GM18868 (cell line): ENCODE measurements around the gene STARD9.
"Not testable (repeated sequence)": the region's sequence is repeated elsewhere in the genome, so short reads cannot be mapped to it uniquely, and the experiment has no call there.

ENCODE experiments used
- ATAC-seq: cut with Tn5 transposase; IDR thresholded peaks from one replicate; pipeline ENCODE4 v1.9.1; 2021; ENCODE audit warnings: mild to moderate bottlenecking, moderate library complexity; ENCODE audit not compliant: unreplicated experiment

Gene STARD9

GRCh38 chr15:42621996-42622925 lies 46.9 kb downstream of the STARD9 start:
- no peak for ATAC-seq

GRCh38 chr15:42623951-42624350 lies 48.5 kb downstream of the STARD9 start:
- no peak for ATAC-seq

GRCh38 chr15:42627485-42627884 lies 52.1 kb downstream of the STARD9 start:
- no peak for ATAC-seq

- no peak for ATAC-seq
Measured at GRCh38 chr15:42628761-42629160, 53.4 kb downstream of the STARD9 start.

- no peak for ATAC-seq
Measured at GRCh38 chr15:42632105-42632675, 56.8 kb downstream of the STARD9 start.

- no peak for ATAC-seq
Measured at GRCh38 chr15:42640109-42640508, 64.7 kb downstream of the STARD9 start.

- ATAC-seq: peak; percentile 63
Measured at GRCh38 chr15:42650208-42651066, 75.0 kb downstream of the STARD9 start.

GRCh38 chr15:42665827-42666226 lies 90.4 kb downstream of the STARD9 start:
- ATAC-seq: no peak

GRCh38 chr15:42667855-42668254 lies 92.4 kb downstream of the STARD9 start:
- ATAC-seq: no peak

GRCh38 chr15:42670451-42670850 lies 95.0 kb downstream of the STARD9 start:
- ATAC-seq: no peak

GRCh38 chr15:42672444-42672843 lies 97.0 kb downstream of the STARD9 start:
- ATAC-seq: no peak

GRCh38 chr15:42674472-42674871 lies 99.1 kb downstream of the STARD9 start:
- no peak for ATAC-seq

GRCh38 chr15:42675021-42675420 lies 99.6 kb downstream of the STARD9 start:
- no peak for ATAC-seq

- ATAC-seq: no peak
Measured at GRCh38 chr15:42679285-42680141, 104.1 kb downstream of the STARD9 start.

- not testable (repeated sequence) for ATAC-seq
Measured at GRCh38 chr15:42680142-42680482, 104.7 kb downstream of the STARD9 start.

GRCh38 chr15:42681119-42681518 lies 105.7 kb downstream of the STARD9 start:
- no peak for ATAC-seq

GRCh38 chr15:42686281-42686680 lies 110.9 kb downstream of the STARD9 start:
- no peak for ATAC-seq

GRCh38 chr15:42687740-42688139 lies 112.3 kb downstream of the STARD9 start:
- ATAC-seq: no peak

GRCh38 chr15:42688301-42688700 lies 112.9 kb downstream of the STARD9 start:
- no peak for ATAC-seq

- no peak for ATAC-seq
Measured at GRCh38 chr15:42691308-42691707, 115.9 kb downstream of the STARD9 start.

- no peak for ATAC-seq
Measured at GRCh38 chr15:42691770-42692169, 116.4 kb downstream of the STARD9 start.
